Fibroblast of lung (primary cell): ENCODE results near the gene FMNL2.

Experiments
- EZH2 ChIP-seq: IDR thresholded peaks from 2 replicates; pipeline ENCODE4 v1.5.1; 2012; ENCODE audit warnings: low read length, control low read depth, mild to moderate bottlenecking; ENCODE audit errors: missing control alignments
- TF ChIP-seq, protein P1 (sequence below), 2 donors: IDR thresholded peaks in 1 of 2; conservative IDR thresholded peaks in 1 of 2; 1 replicate in 1 of 2; 2 replicates in 1 of 2; pipeline ENCODE4 v1.5.1; 2011 to 2012; ENCODE audit warnings: low read length in 2 of 2, control low read depth in 1 of 2, inconsistent platforms in 1 of 2, low read depth in 1 of 2, mild to moderate bottlenecking in 1 of 2

DNA sequence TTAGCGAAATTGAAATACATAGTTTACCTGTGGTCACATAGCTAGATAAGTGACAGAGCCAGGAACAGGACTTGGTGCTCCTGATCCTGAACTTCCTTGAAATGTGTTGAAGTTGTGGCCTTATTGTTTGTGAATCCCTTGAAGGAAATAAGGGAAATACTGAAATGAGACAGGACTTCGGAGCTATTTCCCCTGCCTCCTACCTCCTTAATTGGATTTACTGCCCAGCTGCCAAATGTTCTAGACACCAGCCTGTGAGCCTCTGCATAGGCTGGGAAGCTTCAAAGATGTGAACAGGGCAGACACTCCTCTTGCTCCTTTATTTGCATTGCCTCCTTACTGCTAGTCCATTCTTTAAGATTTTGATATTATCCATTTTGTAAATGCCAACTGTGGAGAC lies 247.1 kb downstream of the FMNL2 start:
- no peak for TF ChIP-seq EZH2
- TF ChIP-seq, protein P1, sequence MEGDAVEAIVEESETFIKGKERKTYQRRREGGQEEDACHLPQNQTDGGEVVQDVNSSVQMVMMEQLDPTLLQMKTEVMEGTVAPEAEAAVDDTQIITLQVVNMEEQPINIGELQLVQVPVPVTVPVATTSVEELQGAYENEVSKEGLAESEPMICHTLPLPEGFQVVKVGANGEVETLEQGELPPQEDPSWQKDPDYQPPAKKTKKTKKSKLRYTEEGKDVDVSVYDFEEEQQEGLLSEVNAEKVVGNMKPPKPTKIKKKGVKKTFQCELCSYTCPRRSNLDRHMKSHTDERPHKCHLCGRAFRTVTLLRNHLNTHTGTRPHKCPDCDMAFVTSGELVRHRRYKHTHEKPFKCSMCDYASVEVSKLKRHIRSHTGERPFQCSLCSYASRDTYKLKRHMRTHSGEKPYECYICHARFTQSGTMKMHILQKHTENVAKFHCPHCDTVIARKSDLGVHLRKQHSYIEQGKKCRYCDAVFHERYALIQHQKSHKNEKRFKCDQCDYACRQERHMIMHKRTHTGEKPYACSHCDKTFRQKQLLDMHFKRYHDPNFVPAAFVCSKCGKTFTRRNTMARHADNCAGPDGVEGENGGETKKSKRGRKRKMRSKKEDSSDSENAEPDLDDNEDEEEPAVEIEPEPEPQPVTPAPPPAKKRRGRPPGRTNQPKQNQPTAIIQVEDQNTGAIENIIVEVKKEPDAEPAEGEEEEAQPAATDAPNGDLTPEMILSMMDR (conservative IDR thresholded peaks at IDR 0.05 in 1 of 2, IDR thresholded peaks at IDR 0.05 in 1 of 2; ENCODE audit: low read depth in 1 of 2, low read length in 2 of 2), result no peak
